GM21576 (cell line): ENCODE measurements around the gene KARS1.

Source experiments
- ATAC-seq: cut with Tn5 transposase; IDR thresholded peaks from one replicate; pipeline ENCODE4 v1.9.1; 2021; ENCODE audit warnings: mild to moderate bottlenecking, moderate library complexity; ENCODE audit not compliant: unreplicated experiment

KARS1 gene

GRCh38 chr16:75588716-75589115 lies 58.7 kb downstream of the KARS1 start:
- no peak for ATAC-seq

GRCh38 chr16:75584108-75584507 lies 63.4 kb downstream of the KARS1 start:
- peak; percentile 78 for ATAC-seq

- no peak for ATAC-seq
These were observed 68.1 kb downstream of the KARS1 start for GRCh38 chr16:75579281-75579834.

- ATAC-seq: no peak
These were observed 68.7 kb downstream of the KARS1 start for GRCh38 chr16:75578725-75579124.

GRCh38 chr16:75578212-75578611 lies 69.3 kb downstream of the KARS1 start:
- ATAC-seq: no peak
